SH-SY5Y (cell line): Measurements from ENCODE around the gene POLR2E.

Source experiments
- GATA2 ChIP-seq: IDR thresholded peaks from 2 replicates; pipeline ENCODE4 v1.6.1; 2011; ENCODE audit warnings: mild to moderate bottlenecking, low read depth, low read length
- GATA3 ChIP-seq: IDR thresholded peaks from 2 replicates; pipeline ENCODE4 v1.6.1; 2011; ENCODE audit warnings: low read depth, mild to moderate bottlenecking, low read length, moderate library complexity

GRCh38 chr19:1063030-1063908 lies 31.9 kb downstream of the POLR2E start:
- TF ChIP-seq GATA2 (no peak), GATA3 (no peak)
